ENCODE results near the gene FNDC3B. TPM values are rescaled to one million over a fixed set of nuclear protein-coding genes. Genes with fewer than 3 reads are reported as not detected.

FNDC3B gene
- total RNA-seq, 1 experiment from 2014 or later, result 173 TPM

- DNase-seq (ENCODE audit: low read depth, low spot score), result no peak
- Histone ChIP-seq H3K4me3 (ENCODE audit: low read depth in 2 of 2, low read length in 2 of 2) (no peak overlapping the region), H3K36me3 (ENCODE audit: control insufficient read depth, insufficient read depth, low read length) (no peaks in the 10 kb centered on the region; the same call in 1 of the 2 replicates), H3K27ac (ENCODE audit: low read length) (no peak overlapping the region), H3K4me1 (ENCODE audit: control insufficient read depth, insufficient read depth, low read length) (peaks cover 9% of the 10 kb centered on the region; the same call in 1 of the 2 replicates), H3K9me3 (ENCODE audit: control insufficient read depth, insufficient read depth, low read depth, low read length) (no peaks in the 10 kb centered on the region), H3K27me3 (ENCODE audit: control insufficient read depth, insufficient read depth, low read length) (no peaks in the 10 kb centered on the region)
- intact Hi-C loops (cut with micrococcal nuclease; ENCODE audit: unreplicated experiment), result no loop called here
- BruUV-seq (replicated peaks), result no TSS peak
- TF ChIP-seq CTCF (IDR thresholded peaks at IDR 0.05) (no peak), SIN3A (IDR thresholded peaks at IDR 0.05; ENCODE audit: borderline replicate concordance, insufficient read depth, low read depth, low read length) (no peak), REST (IDR thresholded peaks at IDR 0.05; ENCODE audit: insufficient read depth in 1 of 2, low read depth in 2 of 2, low read length in 1 of 2) (no peak), POLR2AphosphoS5 (IDR thresholded peaks at IDR 0.05; ENCODE audit: low read depth, low read length) (no peak), TCF7L2 (IDR thresholded peaks at IDR 0.05; ENCODE audit: low read depth, low read length) (no peak)
- in situ Hi-C loops (cut with HindIII; ENCODE audit: low pct_unique_long_range_greater_than_20kb, low sequenced_read_pairs), result no loop called here
- ChIA-PET CTCF (no interaction called here), POLR2A (no interaction called here)
- no peak for ATAC-seq
These were observed 193.3 kb downstream of the FNDC3B start for GRCh38 chr3:172232579-172233212.

GRCh38 chr3:172233474-172234277 lies 194.3 kb downstream of the FNDC3B start:
- Histone ChIP-seq H3K9me3 (ENCODE audit: control insufficient read depth, insufficient read depth, low read depth, low read length) (no peaks in the 10 kb centered on the region), H3K4me1 (ENCODE audit: control insufficient read depth, insufficient read depth, low read length) (peaks cover 9% of the 10 kb centered on the region; the same call in 1 of the 2 replicates), H3K27me3 (ENCODE audit: control insufficient read depth, insufficient read depth, low read length) (no peaks in the 10 kb centered on the region), H3K36me3 (ENCODE audit: control insufficient read depth, insufficient read depth, low read length) (no peaks in the 10 kb centered on the region), H3K27ac (ENCODE audit: low read length) (no peak overlapping the region; the same call in none of the 2 replicates), H3K4me3 (ENCODE audit: low read depth in 2 of 2, low read length in 2 of 2) (no peak overlapping the region)
- ChIA-PET CTCF (no interaction called here), POLR2A (no interaction called here)
- intact Hi-C loops (cut with micrococcal nuclease; ENCODE audit: unreplicated experiment), result no loop called here
- in situ Hi-C loops (cut with HindIII; ENCODE audit: low pct_unique_long_range_greater_than_20kb, low sequenced_read_pairs), result no loop called here
- no peak for ATAC-seq
- no TSS peak for BruUV-seq (replicated peaks)
- DNase-seq (ENCODE audit: low read depth, low spot score), result no peak
- TF ChIP-seq POLR2AphosphoS5 (IDR thresholded peaks at IDR 0.05; ENCODE audit: low read depth, low read length) (no peak), SIN3A (IDR thresholded peaks at IDR 0.05; ENCODE audit: borderline replicate concordance, insufficient read depth, low read depth, low read length) (no peak), CTCF (IDR thresholded peaks at IDR 0.05) (no peak), TCF7L2 (IDR thresholded peaks at IDR 0.05; ENCODE audit: low read depth, low read length) (no peak), REST (IDR thresholded peaks at IDR 0.05; ENCODE audit: insufficient read depth in 1 of 2, low read depth in 2 of 2, low read length in 1 of 2) (no peak)
